CD14-positive monocyte (primary cell): ENCODE measurements around the gene NBPF20. TPM values are rescaled to one million over a fixed set of nuclear protein-coding genes. Genes with fewer than 3 reads are reported as not detected.
"Not testable (repeated sequence)": the region's sequence is repeated elsewhere in the genome, so short reads cannot be mapped to it uniquely, and the experiment has no call there.

Experiments used
- DNase-seq, 3 donors: peaks; one replicate each; pipeline ENCODE4 v3.0.0-alpha.2; 2011 to 2022
- H2AFZ ChIP-seq: 2 replicates; pipeline ENCODE4 v1.6.0; 2012; ENCODE audit warnings: mild to moderate bottlenecking, low read depth, low read length, inconsistent platforms; ENCODE audit not compliant: insufficient read depth, poor library complexity, severe bottlenecking
- H3K27ac ChIP-seq, 2 donors: 1 replicate in 1 of 2; 2 replicates in 1 of 2; pipeline ENCODE4 v1.5.1; 2012 to 2013; ENCODE audit warnings: low read length in 2 of 2, control low read depth in 1 of 2, inconsistent platforms in 1 of 2, low read depth in 1 of 2, mild to moderate bottlenecking in 1 of 2
- H3K27me3 ChIP-seq, 2 donors: one replicate each; pipeline versions ENCODE4 v1.6.0 to v1.6.1; 2011 to 2013; ENCODE audit warnings: low read length in 2 of 2; ENCODE audit not compliant: control insufficient read depth in 2 of 2, insufficient read depth in 2 of 2
- H3K36me3 ChIP-seq, 2 donors: replicated peaks in 1 of 2; 1 replicate in 1 of 2; 2 replicates in 1 of 2; pipeline versions ENCODE4 v1.5.1 to v1.6.1; 2012 to 2013; ENCODE audit warnings: low read length in 2 of 2, control low read depth in 1 of 2, inconsistent platforms in 1 of 2, mild to moderate bottlenecking in 1 of 2; ENCODE audit not compliant: insufficient read depth in 2 of 2, control insufficient read depth in 1 of 2
- H3K4me1 ChIP-seq, 2 donors: 1 replicate in 1 of 2; 2 replicates in 1 of 2; pipeline versions ENCODE4 v1.5.1 to v1.6.1; 2012 to 2013; ENCODE audit warnings: low read length in 2 of 2, control low read depth in 1 of 2, inconsistent platforms in 1 of 2, mild to moderate bottlenecking in 1 of 2, moderate library complexity in 1 of 2; ENCODE audit not compliant: insufficient read depth in 2 of 2, control insufficient read depth in 1 of 2
- H3K4me2 ChIP-seq: replicated peaks from 2 replicates; pipeline ENCODE3; 2012; ENCODE audit warnings: low read length, moderate library complexity, mild to moderate bottlenecking; ENCODE audit not compliant: poor library complexity, severe bottlenecking; ENCODE audit errors: extremely low read depth
- H3K4me3 ChIP-seq, 3 experiments: fragments of 200-600 bp in 1 of 3; sonication (generic) in 1 of 3; replicated peaks in 1 of 3; 1 replicate in 2 of 3; 2 replicates in 1 of 3; pipeline ENCODE4 v1.5.1; 2011 to 2013; ENCODE audit warnings: low read length in 3 of 3, mild to moderate bottlenecking in 3 of 3, control low read depth in 2 of 3, low read depth in 2 of 3, inconsistent platforms in 1 of 3, moderate library complexity in 1 of 3
- H3K79me2 ChIP-seq: 2 replicates; pipeline ENCODE4 v1.6.0; 2012; ENCODE audit warnings: mild to moderate bottlenecking, control low read depth, inconsistent platforms, low read length, moderate library complexity; ENCODE audit not compliant: insufficient read depth
- H3K9ac ChIP-seq: 2 replicates; pipeline ENCODE4 v1.6.0; 2017; ENCODE audit warnings: low read length, mild to moderate bottlenecking; ENCODE audit not compliant: insufficient read depth, poor library complexity, severe bottlenecking
- H3K9me3 ChIP-seq, 2 donors: replicated peaks in 1 of 2; 1 replicate in 1 of 2; 2 replicates in 1 of 2; pipeline versions ENCODE4 v1.5.1 to v1.6.1; 2012 to 2013; ENCODE audit warnings: low read length in 2 of 2, control low read depth in 1 of 2; ENCODE audit not compliant: control insufficient read depth in 1 of 2, insufficient read depth in 1 of 2
- H4K20me1 ChIP-seq: 2 replicates; pipeline ENCODE4 v1.6.0; 2012; ENCODE audit warnings: mild to moderate bottlenecking, low read length, control low read depth, moderate library complexity; ENCODE audit not compliant: insufficient read depth
- H3K27ac Mint-ChIP-seq, 7 donors: one replicate each; pipeline ENCODE4 v1.8.0; 2020; ENCODE audit warnings: mild to moderate bottlenecking in 7 of 7, mixed read lengths in 7 of 7, moderate library complexity in 6 of 7, inconsistent platforms in 2 of 7
- H3K27me3 Mint-ChIP-seq, 3 donors: one replicate each; pipeline ENCODE4 v1.8.0; 2021 to 2022; ENCODE audit warnings: low read depth in 3 of 3, mild to moderate bottlenecking in 3 of 3, mixed read lengths in 3 of 3, moderate library complexity in 3 of 3, inconsistent platforms in 1 of 3
- H3K36me3 Mint-ChIP-seq, 2 donors: one replicate each; pipeline ENCODE4 v1.8.0; 2020; ENCODE audit warnings: mixed read lengths in 2 of 2, inconsistent platforms in 1 of 2, mild to moderate bottlenecking in 1 of 2
- H3K4me1 Mint-ChIP-seq: one replicate; pipeline ENCODE4 v1.8.0; 2020; ENCODE audit warnings: mild to moderate bottlenecking, mixed read lengths
- H3K4me3 Mint-ChIP-seq, 2 donors: one replicate each; pipeline ENCODE4 v1.8.0; 2020; ENCODE audit warnings: mild to moderate bottlenecking in 2 of 2, mixed read lengths in 2 of 2, moderate library complexity in 1 of 2
- H3K9me3 Mint-ChIP-seq, 7 donors: one replicate each; pipeline ENCODE4 v1.8.0; 2020 to 2022; ENCODE audit warnings: mixed read lengths in 7 of 7, mild to moderate bottlenecking in 6 of 7, moderate library complexity in 6 of 7, inconsistent platforms in 2 of 7
- WGBS: methylation state at CpG from one replicate; pipeline ENCODE4 v1.1.5; 2013; ENCODE audit warnings: missing lambda C conversion rate; ENCODE audit not compliant: insufficient coverage; 5-methylcytosine and 5-hydroxymethylcytosine counted together
- intact Hi-C, 2 donors: fragments of 100-400 bp; cut with micrococcal nuclease; formaldehyde crosslinking; loops; one replicate each; pipeline versions ENCODE4 v1.15.0 to v1.15.1; 2023
- polyA plus RNA-seq, 3 donors: library from polyadenylated mRNA; depleted of rRNA in 1 of 3; unstranded in 2 of 3; stranded (reverse) in 1 of 3; fragments of 300-500 nt in 2 of 3; fragments of >200 nt in 1 of 3; fragmentation: Illumina TruSeq in 2 of 3; gene quantifications; 1 replicate in 2 of 3; 2 replicates in 1 of 3; pipeline ENCODE4 v1.2.3, GENCODE V29; 2012 to 2021

Gene NBPF20
- polyA plus RNA-seq, 3 donors: 0.76 TPM; not detected in 2

DNA sequence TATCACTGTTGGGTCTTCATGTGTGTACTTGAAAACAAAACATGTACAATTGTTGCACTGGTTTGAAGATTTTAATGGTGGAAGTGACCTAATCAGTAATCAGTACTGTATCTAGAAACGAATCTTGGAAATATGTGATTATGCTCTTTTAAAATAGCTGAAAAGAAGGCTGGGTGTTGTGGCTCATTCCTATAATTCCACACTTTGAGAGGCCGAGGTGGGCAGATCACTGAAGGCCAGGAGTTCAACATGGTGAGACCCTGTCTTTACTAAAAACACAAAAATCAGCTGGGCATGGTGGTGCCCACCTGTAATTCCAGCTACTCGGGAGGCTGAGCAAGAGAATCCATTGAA, 29.4 kb upstream of the NBPF20 start:
- H3K4me1 ChIP-seq, DNase-seq, H3K9me3 ChIP-seq, H3K27ac Mint-ChIP-seq, H3K27ac ChIP-seq, H3K79me2 ChIP-seq, H4K20me1 ChIP-seq, H2AFZ ChIP-seq, intact Hi-C loops, H3K4me1 Mint-ChIP-seq, H3K4me2 ChIP-seq, H3K36me3 Mint-ChIP-seq, H3K36me3 ChIP-seq, H3K9ac ChIP-seq, H3K4me3 ChIP-seq: not testable (repeated sequence)
- H3K27me3 Mint-ChIP-seq: peaks cover 25 to 51% (median 31%) of the 10 kb centered on the region in 3 donors
- H3K27me3 ChIP-seq: peaks cover 0 to 14% of the 10 kb centered on the region in 2 donors
- H3K4me3 Mint-ChIP-seq: peak overlapping the region in 1 of 2 donors; percentile 64
- no CpG with 5 or more reads among the region's 3 CpGs for WGBS
- H3K9me3 Mint-ChIP-seq: peaks cover 0 to 15% (median 3%) of the 10 kb centered on the region in 7 donors

DNA sequence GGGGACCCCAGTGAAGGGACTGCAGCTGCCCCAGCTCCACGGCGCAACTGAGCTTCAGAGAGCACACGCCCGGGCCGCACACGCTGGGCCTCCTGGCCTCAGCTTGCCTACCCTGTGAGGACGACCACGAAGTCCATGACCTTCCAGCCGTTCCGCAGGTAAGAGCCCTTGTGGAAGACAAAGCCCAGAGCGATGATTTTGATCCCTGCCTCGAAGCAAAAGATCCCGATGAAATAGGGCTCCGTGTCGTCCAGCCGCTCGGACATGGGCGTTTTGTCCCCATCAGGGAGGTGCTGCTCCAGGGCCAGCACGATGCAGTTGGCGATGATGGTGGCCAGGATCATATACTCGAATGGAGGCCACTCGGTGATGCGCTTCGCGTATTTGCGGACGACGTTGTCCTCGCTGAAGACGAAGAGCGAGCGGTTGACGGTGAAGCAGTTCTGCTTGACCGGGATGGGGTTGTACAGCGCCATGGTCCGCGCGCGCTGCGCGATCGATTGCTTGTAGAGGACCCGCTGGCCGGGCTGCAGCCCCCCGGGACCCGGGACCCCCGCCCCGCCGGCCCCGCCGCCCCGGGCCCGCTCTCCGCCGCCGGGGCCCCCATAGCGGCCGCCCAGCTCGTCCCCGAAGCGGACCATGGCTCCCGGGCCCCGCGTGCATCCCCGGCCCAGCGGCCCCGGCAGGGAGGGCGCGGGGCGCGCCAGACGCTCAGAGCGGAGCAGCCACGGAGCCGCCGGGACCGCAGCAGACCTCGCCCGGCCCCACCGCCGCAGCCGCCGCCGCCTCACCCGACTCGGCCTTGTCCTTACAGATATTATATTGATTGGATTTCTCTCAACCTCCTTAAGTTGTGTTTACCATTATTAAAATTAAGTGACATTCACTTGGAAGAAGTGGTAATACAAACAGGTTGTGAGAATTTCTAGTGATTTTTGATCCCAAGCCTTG, 28.7 kb upstream of the NBPF20 start:
- intact Hi-C loops, H2AFZ ChIP-seq, H3K4me3 ChIP-seq, H4K20me1 ChIP-seq, H3K4me1 Mint-ChIP-seq, H3K27ac ChIP-seq, H3K79me2 ChIP-seq, DNase-seq, H3K9me3 ChIP-seq, H3K36me3 ChIP-seq, H3K36me3 Mint-ChIP-seq, H3K9ac ChIP-seq, H3K27ac Mint-ChIP-seq, H3K4me1 ChIP-seq, H3K4me2 ChIP-seq: not testable (repeated sequence)
- Mint-ChIP-seq H3K4me3 (peak overlapping the region in 1 of 2 donors; percentile 82), H3K9me3 (peaks cover 0 to 13% (median 3%) of the 10 kb centered on the region in 7 donors), H3K27me3 (peaks cover 24 to 49% (median 30%) of the 10 kb centered on the region in 3 donors)
- H3K27me3 ChIP-seq: peaks cover 0 to 14% of the 10 kb centered on the region in 2 donors
- 25% methylated on average over 28 of the region's 86 CpGs for WGBS

DNA sequence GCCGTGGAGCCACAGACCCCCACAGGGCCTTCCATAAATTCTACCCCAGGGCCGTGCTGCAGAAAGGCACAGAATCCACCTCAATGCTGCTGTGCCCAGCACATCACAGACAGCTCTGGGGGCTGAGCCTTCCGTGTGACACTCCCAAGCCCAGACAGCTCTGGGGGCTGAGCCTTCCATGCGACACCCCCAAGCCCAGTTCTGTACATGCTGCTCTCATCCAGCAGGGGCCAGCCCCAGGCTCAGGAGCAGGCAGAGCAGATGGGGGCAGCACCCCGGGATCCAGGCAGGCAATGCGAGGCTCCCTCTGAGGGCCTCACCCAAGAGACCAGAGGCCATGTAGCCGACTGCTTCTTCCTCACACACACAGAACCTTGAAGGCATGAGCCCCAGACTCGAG, 27.1 kb upstream of the NBPF20 start:
- H3K4me1 Mint-ChIP-seq, H3K36me3 Mint-ChIP-seq, H3K79me2 ChIP-seq, H3K9ac ChIP-seq, H3K4me3 ChIP-seq, H3K4me2 ChIP-seq, H2AFZ ChIP-seq, H3K27ac ChIP-seq, DNase-seq, H3K4me3 Mint-ChIP-seq, intact Hi-C loops, H3K36me3 ChIP-seq, H3K9me3 ChIP-seq, H3K27ac Mint-ChIP-seq, H3K4me1 ChIP-seq, H4K20me1 ChIP-seq: not testable (repeated sequence)
- WGBS: 67% methylated on average over 1 of the region's 8 CpGs
- Mint-ChIP-seq H3K9me3 (peaks cover 0 to 11% (median 3%) of the 10 kb centered on the region in 7 donors), H3K27me3 (peaks cover 22 to 40% (median 28%) of the 10 kb centered on the region in 3 donors)
- H3K27me3 ChIP-seq: peaks cover 0 to 14% of the 10 kb centered on the region in 2 donors

DNA sequence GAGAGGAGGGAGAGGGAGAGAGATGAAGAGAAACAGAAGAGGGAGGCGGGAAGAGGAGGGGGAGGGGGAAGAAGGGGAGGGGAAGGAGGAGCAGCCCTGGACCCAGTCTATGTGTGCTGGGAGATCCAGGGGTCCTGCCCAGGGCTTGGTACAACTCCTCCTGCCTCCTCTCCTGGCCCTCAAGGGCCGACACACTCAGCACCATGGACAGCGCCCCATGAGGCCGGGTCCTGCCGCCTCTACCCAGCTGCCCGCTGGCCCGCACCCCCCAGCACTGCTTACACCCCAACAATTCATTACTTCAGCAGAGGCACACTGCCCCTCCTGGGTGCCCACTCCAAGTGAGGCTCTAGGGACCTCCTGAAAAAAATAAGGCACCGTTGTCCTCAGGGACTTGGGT, 26.5 kb upstream of the NBPF20 start:
- H3K36me3 Mint-ChIP-seq, H3K27ac Mint-ChIP-seq, DNase-seq: not testable (repeated sequence)

More for the DNA sequence above, 26.5 kb upstream of the NBPF20 start:
- intact Hi-C loops, H3K4me1 ChIP-seq, H3K4me1 Mint-ChIP-seq, H3K27ac ChIP-seq, H4K20me1 ChIP-seq, H3K4me2 ChIP-seq, H3K36me3 ChIP-seq, H3K9ac ChIP-seq, H2AFZ ChIP-seq, H3K9me3 ChIP-seq, H3K4me3 ChIP-seq, H3K79me2 ChIP-seq: not testable (repeated sequence)
- Mint-ChIP-seq H3K9me3 (peaks cover 0 to 11% (median 3%) of the 10 kb centered on the region in 7 donors), H3K27me3 (peaks cover 22 to 40% (median 28%) of the 10 kb centered on the region in 3 donors), H3K4me3 (peak overlapping the region in 1 of 2 donors; percentile 21)
- peaks cover 0 to 14% of the 10 kb centered on the region in 2 donors for H3K27me3 ChIP-seq
- no CpG with 5 or more reads among the region's 8 CpGs for WGBS
